Glomerular visceral epithelial cell (primary cell): Measurements from ENCODE around the gene BEAN1.
"Not testable (repeated sequence)": the region's sequence is repeated elsewhere in the genome, so short reads cannot be mapped to it uniquely, and the experiment has no call there.

Experiments
- DNase-seq: peaks from one replicate; pipeline ENCODE4 v3.0.0-alpha.2; 2016; ENCODE audit errors: extremely low spot score

Gene BEAN1

GRCh38 chr16:66486199-66486772 lies 59.2 kb downstream of the BEAN1 start:
- DNase-seq, result no peak

GRCh38 chr16:66486773-66487579 lies 59.9 kb downstream of the BEAN1 start:
- DNase-seq, result peak; percentile 89

GRCh38 chr16:66487580-66488275 lies 60.6 kb downstream of the BEAN1 start:
- peak; percentile 42 for DNase-seq

- no peak for DNase-seq
These were observed 61.4 kb downstream of the BEAN1 start for GRCh38 chr16:66488505-66488904.

GRCh38 chr16:66489385-66489784 lies 62.3 kb downstream of the BEAN1 start:
- no peak for DNase-seq

GRCh38 chr16:66489818-66490217 lies 62.7 kb downstream of the BEAN1 start:
- DNase-seq, result no peak

GRCh38 chr16:66490774-66491715 lies 64.0 kb downstream of the BEAN1 start:
- DNase-seq, result no peak

GRCh38 chr16:66491716-66492064 lies 64.6 kb downstream of the BEAN1 start:
- DNase-seq, result no peak

- DNase-seq, result no peak
These were observed 66.7 kb downstream of the BEAN1 start for GRCh38 chr16:66493490-66494401.

GRCh38 chr16:66494916-66495315 lies 67.8 kb downstream of the BEAN1 start:
- no peak for DNase-seq

- DNase-seq, result no peak
These were observed 68.3 kb downstream of the BEAN1 start for GRCh38 chr16:66495440-66495839.

- not testable (repeated sequence) for DNase-seq
These were observed 69.1 kb downstream of the BEAN1 start for GRCh38 chr16:66496226-66496625.

- DNase-seq, result not testable (repeated sequence)
These were observed 70.8 kb downstream of the BEAN1 start for GRCh38 chr16:66497921-66498320.

- not testable (repeated sequence) for DNase-seq
These were observed 74.5 kb downstream of the BEAN1 start for GRCh38 chr16:66501563-66501962.

- no peak for DNase-seq
These were observed 75.2 kb downstream of the BEAN1 start for GRCh38 chr16:66502020-66502913.

- no peak for DNase-seq
These were observed 75.9 kb downstream of the BEAN1 start for GRCh38 chr16:66503030-66503429.

- DNase-seq, result no peak
These were observed 76.5 kb downstream of the BEAN1 start for GRCh38 chr16:66503612-66504011.

GRCh38 chr16:66507731-66508239 lies 80.7 kb downstream of the BEAN1 start:
- peak; percentile 60 for DNase-seq

- peak; percentile 88 for DNase-seq
These were observed 81.3 kb downstream of the BEAN1 start for GRCh38 chr16:66508248-66508913.
